Stimulated activated CD4-positive, alpha-beta T cell treated with anti-CD3 and anti-CD28 coated beads, Interleukin-15, amount 100 ng/mL, for 24 hours (primary cell): Measurements from ENCODE around the gene RAD51B.

Source experiments
- DNase-seq: peaks from one replicate; pipeline ENCODE4 v3.0.0-alpha.2; 2020

RAD51B gene

GRCh38 chr14:68669603-68670358, 850.2 kb downstream of the RAD51B start:
- no peak for DNase-seq

DNA sequence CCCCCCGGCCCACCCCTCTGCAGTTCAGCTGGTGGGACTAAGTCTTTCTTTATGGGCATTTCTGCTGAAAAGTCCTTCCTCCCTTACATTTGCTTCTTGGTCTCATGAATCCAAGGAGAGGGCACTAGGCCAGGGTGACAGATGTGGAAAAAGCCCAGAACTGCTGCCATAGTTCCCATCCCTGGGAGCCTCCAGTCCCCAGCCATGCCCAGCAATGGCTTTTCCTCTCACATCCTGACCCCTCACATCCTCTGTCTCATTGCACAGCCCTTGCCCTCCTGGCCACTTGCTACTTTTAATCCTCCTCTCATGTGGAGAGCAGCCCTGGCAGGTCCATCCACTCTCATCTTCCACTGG, 850.8 kb downstream of the RAD51B start:
- DNase-seq, result no peak

- no peak for DNase-seq
These were observed 852.3 kb downstream of the RAD51B start for GRCh38 chr14:68671909-68672308.

GRCh38 chr14:68672609-68673285, 853.2 kb downstream of the RAD51B start:
- no peak for DNase-seq

GRCh38 chr14:68673464-68673863, 853.9 kb downstream of the RAD51B start:
- DNase-seq, result no peak

DNA sequence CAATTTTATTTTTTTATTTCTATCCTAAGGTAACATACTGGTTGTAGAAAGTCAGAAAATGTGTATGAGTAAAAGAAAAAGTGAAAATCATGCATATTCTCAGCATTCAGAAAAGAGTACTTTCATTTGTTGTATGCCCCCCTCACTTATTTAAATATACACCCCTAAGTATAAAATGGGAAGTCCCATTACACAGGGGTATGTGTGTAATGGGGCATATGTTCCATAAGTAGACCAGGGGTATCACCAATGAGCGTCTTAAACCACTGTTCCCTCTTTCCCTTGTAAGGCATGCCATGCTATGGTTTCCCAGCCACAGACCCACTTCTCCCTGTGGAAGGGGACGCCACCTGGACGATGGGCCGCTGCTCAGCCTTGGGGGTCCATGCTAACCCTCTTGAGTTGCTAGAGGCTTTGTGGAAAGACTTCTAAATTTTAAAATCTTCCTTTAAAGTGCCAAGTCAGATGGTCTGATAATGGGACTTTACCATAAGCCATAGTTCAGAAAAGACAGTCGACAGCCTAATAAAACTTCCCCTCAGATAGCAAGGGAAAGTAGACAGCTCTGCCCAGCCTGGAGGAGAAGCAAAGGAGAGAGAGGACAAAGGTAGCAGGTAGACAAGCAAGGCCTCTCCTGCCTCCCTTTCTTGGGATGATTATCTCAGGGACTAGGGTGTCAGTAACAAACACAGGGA, 855.1 kb downstream of the RAD51B start:
- DNase-seq, result no peak

- DNase-seq, result no peak
These were observed 855.6 kb downstream of the RAD51B start for GRCh38 chr14:68675233-68675577.

- DNase-seq, result no peak
These were observed 856.9 kb downstream of the RAD51B start for GRCh38 chr14:68676511-68676943.

- no peak for DNase-seq
These were observed 857.9 kb downstream of the RAD51B start for GRCh38 chr14:68677476-68677875.

- DNase-seq, result no peak
These were observed 858.3 kb downstream of the RAD51B start for GRCh38 chr14:68677901-68678300.

GRCh38 chr14:68678471-68678870, 858.9 kb downstream of the RAD51B start:
- no peak for DNase-seq

- DNase-seq, result no peak
These were observed 859.7 kb downstream of the RAD51B start for GRCh38 chr14:68679301-68679700.

GRCh38 chr14:68679746-68680467, 860.3 kb downstream of the RAD51B start:
- no peak for DNase-seq

DNA sequence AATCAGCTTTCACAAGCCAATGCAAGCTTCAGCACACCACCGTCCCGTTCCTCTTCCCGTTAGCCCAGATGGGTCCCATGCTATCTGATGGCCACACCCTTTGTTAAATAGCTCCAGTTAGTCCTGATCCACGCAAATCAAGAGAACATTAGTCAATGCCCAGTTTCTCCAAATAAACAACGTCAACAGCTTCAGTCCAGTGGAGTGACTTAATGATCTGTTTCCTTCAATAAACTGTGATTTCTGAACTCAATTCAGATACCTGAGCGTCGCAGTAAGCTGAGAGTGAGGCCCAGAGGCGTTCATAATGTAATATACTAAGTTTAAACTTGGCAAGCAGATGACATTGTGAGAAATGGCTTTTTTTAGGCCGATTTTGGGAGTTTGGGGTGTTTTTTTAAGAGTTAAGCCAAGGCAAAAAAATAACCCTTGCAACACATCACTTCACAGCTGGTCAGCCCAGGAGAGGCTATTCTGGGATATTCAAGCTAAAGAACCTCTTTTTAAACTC, 861.0 kb downstream of the RAD51B start:
- DNase-seq, result no peak

- no peak for DNase-seq
These were observed 861.9 kb downstream of the RAD51B start for GRCh38 chr14:68681256-68682011.

DNA sequence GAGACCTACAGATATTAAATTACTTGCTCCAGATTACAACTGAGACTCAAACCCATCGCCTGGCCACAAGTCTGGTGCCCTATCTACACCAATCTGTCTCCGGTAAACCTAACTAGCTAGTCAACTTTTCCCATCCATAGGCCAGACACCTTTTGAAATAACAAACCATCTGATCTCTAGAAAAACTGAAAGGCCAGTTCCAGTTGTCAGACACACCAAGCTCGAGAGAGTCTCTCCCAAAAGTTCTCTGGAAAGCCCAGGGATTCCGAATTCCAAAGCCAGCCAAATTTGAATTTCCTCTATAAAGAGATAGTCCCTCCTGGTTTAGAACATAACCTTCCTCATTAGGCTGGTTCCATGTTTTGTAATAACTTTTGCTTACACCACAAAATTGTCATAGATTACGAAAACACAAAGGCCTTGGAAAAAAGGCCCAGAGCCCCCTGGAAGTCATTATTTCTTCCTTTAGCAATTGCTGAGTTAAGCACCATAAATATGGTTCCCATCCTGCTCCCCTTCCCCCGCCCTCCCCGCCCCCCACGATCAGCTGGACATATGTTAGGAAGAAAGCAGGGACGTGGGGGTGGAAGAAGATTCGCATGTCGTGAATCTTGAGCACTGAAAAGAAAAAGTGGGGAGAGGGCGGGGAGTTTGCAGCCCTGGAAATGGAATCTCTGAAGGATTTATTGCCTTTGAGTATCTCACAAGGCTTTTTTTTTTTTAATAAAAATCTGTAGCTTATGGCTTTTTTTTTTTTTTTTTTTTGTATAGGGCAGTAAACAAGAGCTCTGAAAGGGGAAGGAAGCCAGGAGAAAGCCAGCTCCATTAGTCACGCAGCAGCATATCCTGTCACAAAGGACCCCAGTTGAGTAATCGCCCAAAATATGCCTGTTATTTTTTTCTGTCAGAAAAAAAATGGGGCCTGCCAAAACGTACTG, 862.9 kb downstream of the RAD51B start:
- peak; percentile 52 for DNase-seq

GRCh38 chr14:68683326-68683725, 863.7 kb downstream of the RAD51B start:
- no peak for DNase-seq

DNA sequence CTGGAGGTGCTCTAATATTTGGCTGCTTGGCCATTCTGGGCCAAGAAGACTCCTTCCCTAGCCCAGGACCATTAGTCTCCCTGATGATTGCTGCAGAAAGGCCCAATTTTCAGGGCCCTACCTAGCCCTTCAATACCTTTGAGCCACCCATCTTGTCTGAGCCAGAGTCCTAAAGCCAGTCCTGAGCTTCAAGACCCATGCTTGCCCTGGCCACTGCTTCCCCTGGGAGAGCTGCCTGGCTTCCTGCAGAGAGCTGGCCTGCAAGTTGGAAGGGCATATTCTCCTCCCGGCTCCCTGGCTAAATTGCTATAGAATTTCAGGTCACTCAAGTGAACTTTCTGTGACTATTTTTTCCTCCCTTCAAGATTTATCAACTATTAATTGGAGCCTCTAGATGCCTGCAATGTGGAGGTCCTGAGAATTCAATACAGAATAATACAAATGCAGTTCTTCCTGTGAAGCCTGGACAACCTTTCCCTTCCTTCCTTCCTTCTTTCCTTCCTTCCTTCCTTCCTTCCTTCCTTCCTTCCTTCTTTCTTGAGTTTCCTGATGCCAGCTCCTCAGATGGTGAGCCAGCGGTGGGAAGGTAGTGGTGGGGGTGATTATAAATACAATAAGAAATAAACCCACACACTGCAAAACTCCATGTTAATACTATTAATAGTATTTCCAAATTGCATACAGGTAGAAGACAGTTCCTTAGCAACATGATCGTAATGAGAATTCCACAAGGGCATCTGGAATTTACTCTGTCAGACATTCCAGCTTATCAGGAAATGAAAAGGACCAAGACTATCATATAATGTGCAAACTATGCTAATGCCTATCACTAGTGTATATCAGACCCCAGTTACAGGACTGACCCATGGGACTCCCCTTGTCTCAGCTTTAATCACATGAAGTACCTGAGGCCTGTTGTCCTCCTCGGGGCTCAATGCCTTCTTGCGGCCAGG, 865.2 kb downstream of the RAD51B start:
- no peak for DNase-seq

DNA sequence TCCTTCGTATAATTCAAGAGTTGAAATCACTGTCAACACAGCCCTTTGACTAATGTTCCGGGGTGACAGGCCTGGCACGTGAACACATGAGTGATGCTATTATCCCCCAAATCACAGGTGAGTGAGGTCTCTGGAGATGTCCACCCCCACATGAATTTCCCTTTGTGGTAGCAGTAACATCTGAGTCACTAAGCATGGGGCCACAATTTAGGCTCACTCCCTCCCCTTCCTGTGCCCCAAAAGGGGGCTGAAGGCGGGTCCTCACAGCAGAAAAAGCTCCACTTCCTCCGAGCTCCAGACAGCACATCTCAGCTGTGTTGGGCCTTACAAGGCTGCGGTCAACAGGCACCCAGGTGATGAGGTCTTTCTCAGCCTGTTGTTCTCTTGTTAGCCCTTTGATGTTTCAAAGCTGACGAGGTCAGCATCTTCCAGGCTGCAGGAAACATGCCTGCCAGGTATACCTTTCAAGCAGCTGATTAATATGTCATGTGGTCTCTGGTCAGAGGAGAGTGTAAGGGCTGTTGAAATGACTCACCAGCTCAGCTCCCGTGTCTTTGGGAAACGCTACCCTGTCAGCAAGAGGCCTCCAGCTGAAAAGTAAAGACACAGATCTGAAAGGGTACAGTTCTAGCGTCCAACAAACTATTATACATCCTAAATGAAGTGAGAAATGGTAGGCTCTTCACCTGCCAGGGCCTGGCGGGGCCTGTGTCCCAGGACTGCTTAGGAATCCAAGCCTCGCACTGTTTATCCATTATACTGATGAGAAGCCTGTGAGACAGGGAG, 866.0 kb downstream of the RAD51B start:
- DNase-seq, result peak; percentile 81

DNA sequence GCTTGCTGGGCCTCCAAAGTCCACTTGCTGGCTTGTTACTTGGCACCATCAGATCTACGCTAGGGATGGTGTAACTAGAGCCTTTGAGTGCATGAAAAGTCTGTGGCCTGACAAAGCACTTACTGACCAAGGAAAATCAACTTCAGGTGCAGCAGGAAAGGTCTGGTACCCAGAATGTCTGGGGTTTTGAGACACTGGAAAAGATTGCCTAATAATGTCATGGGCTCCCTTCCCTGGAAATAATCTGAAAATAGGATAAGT, 866.6 kb downstream of the RAD51B start:
- no peak for DNase-seq
